HG03354 (cell line): ENCODE measurements around the gene NAA10.
A peak's percentile ranks its signal among the peaks of the same experiment; 100 is the strongest.

Source experiments
- ATAC-seq: cut with Tn5 transposase; IDR thresholded peaks from one replicate; pipeline ENCODE4 v1.9.1; 2021; ENCODE audit warnings: mild to moderate bottlenecking; ENCODE audit not compliant: unreplicated experiment, poor library complexity, severe bottlenecking

The NAA10 gene

DNA sequence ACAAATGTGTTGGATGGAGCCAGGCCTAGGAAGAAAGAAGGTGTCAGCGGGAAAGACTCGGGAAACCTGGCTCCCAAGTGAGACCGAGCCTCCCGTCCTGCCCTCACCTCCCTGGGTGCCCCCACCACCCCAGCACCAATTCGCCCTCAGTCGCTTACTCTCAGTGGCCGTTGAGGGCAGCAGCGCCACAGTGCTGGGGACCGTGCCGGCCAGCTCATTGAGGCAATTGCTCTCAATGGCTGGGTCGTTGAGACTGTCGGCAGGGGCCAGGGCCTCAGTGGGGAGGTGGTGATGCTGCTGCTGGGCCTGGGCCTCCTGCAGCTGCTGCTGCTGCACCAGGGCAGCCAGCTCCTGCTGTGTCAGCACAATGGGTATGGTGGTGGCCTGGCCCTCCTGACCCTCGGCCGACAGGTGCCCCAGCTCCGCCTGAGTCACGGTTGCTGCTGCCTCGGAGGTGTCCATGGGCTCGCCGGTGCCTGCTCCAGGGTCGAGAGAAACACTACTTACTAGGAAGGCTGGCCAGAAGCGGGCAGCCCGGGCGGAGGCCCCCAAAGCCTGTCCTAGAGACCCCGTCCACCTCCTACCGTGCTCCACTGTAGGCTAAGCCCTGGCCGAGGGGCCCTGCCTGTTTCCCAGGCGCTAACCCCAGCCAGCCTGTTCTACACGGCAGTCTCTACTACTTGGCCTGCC lies 17.0 kb upstream of the NAA10 start:
- no peak for ATAC-seq

DNA sequence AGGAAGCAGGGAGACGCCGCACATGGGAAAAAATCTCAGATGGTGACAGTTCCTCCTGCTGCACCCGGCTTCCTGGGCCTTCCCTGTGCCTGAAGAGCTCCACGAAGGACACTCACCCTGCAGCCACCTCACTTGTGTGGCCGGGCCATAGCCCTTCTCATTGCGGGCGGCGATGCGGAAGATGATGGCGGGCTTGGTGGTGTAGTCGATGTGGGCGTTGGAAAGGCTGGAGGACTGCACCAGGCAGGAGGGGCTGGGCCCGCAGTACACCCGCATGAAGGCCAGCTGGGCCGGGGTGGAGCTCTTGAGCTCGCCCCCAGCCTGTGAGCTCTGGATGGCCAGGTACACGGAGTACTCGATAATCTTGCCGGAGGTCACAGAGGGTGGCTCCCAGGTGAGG lies 15.3 kb upstream of the NAA10 start:
- no peak for ATAC-seq

DNA sequence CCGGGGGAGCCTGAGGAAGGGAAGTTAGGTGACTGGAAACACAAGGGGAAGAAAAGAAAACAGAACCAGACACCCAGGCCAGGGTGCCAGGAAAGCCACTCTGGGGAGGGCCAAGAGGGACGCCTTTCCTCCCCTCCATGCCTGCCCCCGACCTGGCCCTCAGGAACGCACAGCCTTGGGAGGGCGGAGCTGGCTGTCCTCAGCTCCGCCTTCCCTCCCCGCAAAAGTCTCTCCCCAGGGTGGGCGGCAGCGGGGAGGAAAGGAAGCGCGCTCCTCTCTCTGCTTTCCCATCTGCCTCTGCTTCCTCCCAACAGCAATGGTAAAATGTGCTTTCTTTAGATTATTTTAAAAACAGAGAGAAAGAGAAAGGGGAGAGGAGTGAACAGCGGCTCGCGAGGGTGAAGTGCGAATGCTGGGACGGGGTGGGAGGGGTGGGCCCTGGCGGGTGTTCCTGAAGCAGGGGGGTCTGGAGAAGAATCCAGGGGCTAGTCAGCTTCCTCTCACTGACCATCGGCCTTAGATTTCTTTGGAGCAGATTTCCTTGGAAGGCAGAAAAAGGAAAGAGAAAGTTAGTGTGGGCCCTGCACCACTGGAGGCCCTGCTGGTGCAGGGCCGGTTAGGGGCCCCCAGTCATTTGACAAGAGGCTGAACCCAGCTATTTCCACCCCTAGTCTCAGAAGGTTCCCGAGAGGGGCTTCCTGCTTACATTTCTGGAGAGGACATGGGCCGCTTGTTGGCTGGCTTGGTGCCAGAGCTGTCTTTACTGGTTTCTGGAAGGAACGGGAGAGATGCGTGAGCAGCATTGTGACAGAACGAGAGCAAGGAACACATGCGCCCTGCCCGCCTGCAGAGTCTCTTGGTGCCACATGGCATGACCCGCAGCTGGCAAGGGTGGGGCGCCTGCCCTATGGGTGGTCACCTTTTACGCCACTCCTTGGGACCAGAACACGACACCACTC lies 14.3 kb upstream of the NAA10 start:
- no peak for ATAC-seq

DNA sequence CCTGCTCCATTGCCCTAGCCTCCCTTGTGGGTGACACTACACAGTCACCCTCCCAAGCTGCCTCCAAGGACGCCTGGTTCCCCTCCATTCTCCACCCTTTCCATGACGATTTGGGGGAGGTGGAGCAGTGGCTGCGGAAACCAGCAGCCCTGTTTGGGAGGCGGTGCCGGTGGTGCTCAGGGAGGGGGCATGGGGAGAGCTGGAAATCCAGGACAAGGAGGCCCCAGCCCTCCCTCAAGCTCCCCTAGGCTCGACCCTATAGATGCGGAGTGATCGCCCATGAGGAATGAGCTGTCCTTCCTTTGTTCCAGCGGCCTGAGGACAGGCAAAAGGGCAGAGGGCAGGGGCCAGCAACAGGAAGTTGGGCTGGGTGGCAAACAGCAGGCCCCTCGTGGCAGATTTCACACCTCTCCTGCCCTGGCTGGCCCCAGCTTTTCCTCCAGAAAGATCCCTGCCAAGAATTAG lies 13.2 kb upstream of the NAA10 start:
- no peak for ATAC-seq

DNA sequence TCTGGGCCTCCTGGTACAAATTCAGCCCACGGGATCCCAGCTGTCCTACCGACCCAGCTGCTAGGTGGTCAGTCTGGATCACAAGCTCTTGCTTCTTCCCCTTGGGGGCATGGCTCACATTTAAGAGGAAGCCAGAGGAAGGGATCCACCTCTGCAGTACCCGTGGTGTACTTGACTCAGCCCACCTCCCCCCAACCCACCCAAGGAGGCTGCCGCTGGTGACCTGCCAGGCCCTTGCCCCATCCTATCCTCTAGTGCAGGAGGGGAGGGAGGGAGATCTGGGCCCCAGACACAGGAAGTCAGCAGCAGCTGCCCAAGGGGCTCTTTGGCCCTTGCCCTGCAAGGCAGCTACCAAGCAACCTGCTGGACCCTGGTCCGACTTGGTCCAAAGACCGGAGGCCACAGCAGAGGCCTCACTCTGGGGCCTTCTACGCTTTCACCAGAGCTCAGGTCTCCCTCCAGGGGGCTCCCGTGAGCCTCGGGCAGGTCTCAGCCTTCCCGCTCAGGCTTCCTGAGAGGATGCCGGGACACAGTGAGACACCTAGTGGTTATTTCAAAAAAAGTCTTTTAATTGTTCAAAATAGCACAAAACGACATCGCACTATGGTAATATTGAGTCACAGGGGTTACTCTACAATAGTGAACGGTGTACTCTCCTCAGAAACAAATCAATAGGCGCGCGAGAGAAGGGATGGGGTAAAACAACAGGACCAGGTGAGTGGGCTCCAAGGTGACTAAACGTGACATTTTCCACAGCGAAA lies 12.4 kb upstream of the NAA10 start:
- ATAC-seq = peak; percentile 88

DNA sequence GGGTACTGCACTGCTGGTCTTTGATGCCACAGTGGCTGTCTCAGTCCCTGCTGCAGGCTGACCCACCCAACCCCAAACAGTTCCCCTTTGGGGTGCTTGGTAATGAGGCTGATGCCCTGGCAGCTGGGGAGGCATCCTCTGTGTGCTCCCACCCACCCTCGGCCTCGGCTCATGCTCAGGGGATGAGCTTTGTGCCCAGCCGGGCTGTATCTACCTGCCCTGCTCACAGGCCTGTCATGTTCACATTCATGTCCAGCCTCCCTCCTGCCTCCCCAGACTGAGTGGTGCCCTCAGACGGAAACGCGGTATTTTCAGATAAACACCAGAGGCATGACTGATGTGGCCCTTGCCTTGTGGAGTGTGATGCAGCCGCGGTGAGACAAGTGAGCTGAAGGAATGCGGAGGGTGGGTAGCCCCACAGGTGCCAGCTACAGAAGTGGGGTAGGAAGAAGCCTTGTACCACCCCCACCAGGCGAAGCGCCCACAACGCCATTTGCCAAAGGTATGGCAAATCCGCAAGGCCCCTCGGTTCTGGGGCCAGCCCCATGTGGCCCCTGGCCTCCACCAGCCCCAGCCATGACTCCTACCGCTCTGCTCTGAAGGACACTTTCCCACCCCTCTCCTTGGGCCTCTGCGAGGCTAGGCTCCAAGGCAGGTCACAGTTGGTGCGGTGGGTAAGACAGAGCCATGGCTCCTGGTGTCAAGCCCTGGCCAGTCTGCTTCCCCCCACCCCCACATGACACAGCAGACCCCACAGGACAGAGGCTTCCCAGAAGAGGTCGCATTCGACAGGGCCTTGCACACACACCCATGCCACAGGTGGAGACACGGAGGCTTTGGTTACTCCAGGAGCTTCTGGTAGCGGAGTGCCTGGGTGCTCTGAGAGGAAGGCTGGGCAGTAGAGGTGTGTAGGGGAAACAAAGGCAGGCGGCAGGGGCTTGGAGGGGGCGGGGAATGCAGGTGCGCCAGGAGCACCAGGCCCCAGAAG lies 11.4 kb upstream of the NAA10 start:
- ATAC-seq = no peak

DNA sequence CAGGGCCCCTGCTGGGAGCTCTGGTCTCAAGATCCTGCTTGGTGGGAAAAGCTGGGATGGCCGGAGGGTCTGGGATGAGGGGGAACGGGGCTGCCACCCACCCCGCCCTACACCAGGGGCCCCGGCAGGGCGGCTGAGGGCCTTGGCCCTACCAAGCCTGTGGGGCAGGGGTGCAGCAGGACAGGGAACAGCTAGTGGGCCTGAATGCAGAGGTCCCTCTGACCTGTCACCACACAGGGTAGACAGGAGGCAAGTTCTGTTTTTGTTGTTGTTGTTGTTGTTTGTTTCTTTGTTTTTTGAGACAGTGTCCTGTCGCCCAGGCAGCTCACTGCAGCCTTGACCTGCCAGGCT lies 9.9 kb upstream of the NAA10 start:
- no peak for ATAC-seq

DNA sequence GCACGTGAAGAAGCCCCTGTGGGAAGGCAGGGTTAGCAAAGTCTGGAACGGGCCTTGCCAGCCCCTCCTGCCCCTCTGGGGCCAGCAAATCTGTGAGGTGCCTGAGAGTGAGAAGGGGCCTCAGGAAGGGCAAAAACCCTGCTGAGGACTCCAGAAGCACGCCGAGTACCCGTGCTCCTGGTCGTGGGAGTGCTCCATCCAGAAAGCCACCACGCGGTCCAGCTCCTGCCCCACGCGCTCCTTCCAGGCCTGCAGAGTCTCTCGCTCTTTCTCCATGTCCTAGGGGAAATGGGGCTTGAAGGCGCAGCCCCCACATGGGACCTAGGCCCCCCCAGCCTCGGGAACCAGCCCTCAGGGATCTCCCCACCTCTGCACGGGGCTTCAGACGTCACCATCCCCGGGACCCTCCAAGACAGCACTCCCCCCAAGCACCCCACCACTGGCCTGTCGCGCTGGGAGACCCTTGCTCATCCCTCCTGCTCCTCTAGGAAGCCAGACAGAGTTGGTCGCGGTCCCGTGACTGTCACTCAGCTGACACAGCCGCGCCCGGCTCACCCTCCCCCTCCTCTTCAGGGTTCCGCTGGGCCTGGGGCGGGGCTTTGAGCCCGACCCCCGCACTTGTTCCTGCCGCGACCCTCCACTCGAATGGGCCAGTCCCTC lies 9.4 kb upstream of the NAA10 start, which contains the start of gene RENBP:
Gene RENBP (minus strand): TSS at position 504 of the 660 bp plus-strand sequence. CDS start 33 bp downstream, at position 471.
- ATAC-seq = no peak

DNA sequence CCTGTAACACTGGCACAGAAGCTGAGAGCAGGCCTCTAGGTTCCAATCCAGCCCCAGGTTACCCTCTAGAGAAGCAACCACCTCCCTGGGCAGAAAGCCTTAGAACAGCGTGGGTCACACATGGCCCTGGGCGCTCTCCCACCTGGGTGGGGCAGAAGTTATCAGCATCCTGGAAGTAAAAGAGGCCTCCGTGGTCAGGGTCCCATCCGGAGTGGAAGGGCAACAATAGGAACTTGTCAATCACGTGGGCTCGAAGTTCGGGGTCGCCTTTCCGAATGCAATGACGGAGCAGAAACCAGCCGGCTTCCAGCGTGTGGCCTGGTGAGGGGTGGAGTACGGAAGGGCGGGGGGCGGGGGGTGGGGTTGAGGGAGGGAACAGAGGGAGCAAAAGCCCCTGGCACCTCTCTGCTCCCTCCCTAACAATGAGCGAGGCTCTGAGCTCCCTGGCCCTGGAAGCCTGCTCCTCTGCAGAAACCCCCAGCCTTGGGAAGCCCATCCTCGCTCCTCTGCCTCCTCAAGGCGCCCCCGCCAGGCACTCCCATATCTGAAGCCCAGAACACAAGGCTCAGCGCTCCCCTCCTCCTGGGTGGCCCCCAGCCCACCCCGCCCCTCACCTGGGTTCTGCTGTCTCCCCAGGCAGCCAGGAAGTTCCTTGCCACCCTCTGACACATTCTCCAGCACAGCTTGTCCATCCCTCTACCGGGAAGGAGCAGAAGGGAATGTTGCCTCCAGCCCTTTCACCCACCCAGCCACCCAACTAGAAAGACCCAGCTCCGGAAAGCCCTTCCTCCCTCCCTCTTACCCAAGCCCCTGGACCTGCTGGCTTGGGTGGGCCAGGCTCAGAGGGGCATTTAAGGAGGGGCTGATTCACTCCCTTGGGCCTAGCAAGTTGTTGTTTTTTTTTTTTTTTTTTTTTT lies 6.8 kb upstream of the NAA10 start:
- ATAC-seq = no peak

DNA sequence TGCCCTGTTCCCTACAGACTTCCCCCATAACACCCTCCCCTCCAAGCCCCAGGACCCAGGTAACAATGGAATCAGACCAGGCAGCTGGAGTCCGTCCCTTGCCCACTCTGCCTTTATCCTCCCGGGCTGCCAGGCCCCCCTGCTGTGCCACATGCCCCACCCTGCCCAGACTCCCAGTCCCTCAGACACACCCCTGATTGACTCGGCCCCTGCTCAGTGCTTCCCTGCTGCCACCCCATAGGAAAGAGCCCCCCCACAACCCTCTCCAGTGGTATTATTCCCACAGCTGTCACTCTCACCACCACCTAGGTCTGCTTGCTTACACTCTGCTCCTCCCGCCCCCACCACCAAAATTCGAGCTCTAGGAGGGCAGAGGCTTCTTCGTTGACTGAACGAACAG lies 4.7 kb upstream of the NAA10 start:
- ATAC-seq = no peak

DNA sequence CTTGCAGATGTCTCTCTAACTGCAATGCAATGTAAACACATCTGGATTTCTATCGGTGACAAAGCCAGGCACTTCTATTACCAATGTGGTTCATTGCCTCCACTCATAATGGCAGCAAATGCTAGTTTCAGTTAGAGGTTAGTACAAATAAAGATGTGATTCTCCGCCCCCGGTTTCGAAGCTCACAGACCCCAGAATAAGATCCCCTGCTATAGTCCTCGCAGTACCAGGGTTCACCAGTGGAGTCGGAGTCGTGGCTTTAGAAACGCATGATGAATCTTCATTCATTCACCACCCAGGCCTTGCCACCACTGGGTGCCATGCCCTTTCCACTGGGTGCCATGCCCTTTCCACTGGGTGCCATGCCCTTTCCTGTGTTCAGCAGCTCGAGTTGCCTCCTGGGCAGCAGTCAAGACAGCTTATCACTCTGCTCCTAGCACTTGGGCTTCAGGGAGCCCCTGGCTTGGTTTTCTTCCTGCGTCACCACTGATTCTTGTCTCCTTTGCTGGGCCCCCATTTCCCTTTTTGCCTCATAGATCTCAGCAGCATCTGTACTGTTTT lies 3.5 kb upstream of the NAA10 start:
- no peak for ATAC-seq

DNA sequence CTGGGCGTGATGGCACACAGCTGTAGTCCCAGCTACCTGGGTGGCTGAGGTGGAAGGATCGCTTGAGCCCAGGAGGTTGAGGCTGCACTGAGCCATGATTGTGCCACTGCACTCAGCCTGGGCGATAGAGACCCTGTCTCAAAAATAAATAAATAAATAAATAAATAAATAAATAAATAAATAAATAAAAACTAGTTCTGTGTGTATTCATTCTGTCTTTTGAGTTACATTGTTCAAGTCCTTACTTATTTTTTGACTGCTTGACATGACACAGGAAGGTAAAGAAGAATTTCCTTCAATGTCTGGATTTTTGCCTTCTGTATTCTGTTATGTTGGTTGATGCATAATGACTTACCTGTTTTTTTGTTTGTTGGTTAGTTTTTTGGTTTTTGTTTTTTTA lies 2.2 kb upstream of the NAA10 start:
- no peak for ATAC-seq

DNA sequence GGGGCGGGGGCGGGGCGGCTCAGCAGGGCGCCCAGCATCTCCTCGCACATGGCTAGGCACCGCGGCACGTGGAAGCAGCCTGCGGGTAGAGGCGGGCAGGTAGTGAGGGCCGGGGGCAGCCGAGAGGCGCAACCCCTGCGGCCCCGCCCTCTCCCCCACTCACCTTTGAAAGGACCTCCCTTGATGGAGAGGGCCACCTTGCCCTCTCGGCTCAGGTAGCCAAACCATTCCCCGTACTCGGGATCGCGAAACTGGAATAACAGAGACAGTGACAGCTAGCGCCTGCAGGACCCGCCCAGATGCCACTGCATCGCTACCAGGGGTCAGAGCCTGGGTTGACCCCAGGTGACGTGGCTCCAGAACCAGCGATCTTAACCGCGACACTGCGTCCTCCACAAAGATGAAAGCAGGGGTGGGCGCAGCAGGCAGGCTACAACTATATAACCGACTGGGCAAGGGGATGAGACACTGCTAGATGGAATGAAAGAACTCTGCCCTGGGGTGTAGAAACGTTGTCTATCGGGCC lies 552 bp upstream of the NAA10 start:
- ATAC-seq = peak; percentile 10

DNA sequence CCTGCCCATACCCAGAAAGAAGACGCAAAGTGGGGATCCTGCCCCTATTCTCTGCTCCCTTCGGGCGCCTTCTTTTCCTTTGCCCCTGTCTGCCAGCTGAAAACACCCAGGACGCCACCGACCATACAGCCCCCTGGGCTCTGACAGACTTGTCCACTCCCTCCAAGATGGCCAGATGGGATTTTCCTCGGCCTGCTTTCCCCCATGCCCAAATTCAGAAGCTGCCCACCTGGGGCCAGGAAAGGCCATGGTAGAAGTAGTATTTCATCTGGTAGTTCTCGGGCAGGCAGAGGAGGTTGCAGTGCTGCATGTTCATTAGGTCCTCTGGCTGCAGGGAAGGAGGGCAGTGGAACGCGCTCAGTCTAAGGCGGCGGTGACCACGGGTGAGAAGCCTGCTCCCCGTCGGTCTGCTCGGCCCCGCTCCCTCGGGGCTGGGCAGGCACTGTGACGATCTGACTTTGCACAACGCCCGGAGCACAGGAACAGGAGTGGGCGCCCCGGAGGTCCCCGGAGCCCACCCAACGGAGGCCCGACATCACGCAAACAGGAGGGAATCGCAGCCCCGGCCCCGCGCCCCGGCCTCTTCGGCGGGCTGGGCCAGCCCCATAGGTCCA lies 582 bp downstream of the NAA10 start:
- peak; percentile 34 for ATAC-seq

DNA sequence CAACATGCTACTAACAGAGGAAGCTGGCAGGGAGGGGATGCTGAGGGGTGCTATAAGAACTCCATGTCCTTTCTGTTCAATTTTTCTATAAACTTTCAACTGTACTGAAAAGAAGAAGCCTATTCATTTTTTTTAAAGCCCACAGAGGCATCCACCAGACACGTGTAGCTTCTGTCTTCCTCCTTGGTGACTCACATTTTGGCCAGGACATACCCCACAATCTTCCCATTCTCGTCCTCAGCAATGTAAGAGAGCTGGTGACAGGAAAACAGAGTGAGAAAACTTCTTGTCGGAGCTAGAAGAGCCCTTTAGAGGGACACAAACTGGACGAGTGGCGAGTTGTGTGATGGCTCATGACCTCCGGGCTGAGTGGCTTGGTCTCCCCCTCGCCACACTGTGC lies 1.1 kb downstream of the NAA10 start:
- no peak for ATAC-seq

DNA sequence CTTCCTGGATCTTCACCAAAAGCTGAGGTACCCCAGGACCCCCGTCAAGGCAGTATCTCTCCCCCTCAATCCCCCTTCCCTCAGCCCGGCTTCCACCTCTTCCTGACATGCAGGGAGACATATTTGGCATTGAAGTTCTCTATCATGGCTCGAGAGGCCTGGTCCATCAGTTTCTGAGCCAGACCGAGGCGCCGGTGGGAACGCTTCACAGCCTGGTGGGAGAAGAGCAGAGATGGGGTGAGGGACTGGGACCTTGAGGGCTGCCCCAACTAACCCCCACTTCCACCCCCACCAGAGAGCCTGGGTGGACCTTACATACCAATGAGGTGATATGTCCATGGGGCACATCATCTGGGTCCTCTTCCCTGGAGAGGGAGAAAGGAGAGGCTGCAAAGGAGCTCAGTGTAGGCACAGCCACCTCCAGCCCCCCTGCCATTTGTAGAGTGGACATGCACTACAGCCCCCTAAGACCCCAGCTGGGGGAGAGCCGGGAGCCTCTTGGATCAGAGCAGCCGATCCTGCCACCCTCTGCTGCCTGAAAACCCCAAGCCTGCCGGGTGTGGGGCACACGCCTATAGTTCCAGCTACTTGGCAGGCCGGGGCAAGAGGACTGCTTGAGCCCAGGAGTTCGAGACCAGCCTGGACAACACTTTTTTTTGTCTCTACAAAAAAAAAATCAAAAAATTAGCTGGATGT lies 2.5 kb downstream of the NAA10 start:
- ATAC-seq = no peak
